ENCODE results near the gene C6orf120.
"Not testable (repeated sequence)": the region's sequence is repeated elsewhere in the genome, so short reads cannot be mapped to it uniquely, and the experiment has no call there.

The C6orf120 gene

DNA sequence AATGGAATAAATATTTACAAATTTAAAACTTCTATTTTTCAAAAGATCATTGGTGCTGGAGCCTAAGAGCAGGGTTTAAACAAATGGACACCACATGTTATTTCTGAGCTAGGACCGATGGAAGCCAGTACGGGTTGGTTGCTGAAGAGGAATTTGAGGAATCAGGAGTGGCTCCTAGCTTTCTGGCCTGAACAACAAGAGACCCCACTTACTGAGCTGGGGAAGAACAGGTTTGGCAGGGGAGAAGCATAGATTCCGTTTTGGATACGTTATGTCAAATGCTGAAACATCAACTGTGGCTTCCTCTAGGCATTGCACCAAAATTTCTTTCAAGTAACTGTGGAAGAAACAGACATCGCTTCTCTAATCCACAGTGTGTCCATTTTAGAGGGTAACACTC, 6.8 kb upstream of the C6orf120 start:
- no peak for DNase-seq (ENCODE audit: low read depth)
- TF ChIP-seq, protein P1, sequence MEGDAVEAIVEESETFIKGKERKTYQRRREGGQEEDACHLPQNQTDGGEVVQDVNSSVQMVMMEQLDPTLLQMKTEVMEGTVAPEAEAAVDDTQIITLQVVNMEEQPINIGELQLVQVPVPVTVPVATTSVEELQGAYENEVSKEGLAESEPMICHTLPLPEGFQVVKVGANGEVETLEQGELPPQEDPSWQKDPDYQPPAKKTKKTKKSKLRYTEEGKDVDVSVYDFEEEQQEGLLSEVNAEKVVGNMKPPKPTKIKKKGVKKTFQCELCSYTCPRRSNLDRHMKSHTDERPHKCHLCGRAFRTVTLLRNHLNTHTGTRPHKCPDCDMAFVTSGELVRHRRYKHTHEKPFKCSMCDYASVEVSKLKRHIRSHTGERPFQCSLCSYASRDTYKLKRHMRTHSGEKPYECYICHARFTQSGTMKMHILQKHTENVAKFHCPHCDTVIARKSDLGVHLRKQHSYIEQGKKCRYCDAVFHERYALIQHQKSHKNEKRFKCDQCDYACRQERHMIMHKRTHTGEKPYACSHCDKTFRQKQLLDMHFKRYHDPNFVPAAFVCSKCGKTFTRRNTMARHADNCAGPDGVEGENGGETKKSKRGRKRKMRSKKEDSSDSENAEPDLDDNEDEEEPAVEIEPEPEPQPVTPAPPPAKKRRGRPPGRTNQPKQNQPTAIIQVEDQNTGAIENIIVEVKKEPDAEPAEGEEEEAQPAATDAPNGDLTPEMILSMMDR (conservative IDR thresholded peaks at IDR 0.05; ENCODE audit: control insufficient read depth, insufficient read depth, low read depth, low read length) = no peak
- H3K4me3 ChIP-seq (ENCODE audit: control insufficient read depth, low read depth, low read length) = no peak overlapping the region

DNA sequence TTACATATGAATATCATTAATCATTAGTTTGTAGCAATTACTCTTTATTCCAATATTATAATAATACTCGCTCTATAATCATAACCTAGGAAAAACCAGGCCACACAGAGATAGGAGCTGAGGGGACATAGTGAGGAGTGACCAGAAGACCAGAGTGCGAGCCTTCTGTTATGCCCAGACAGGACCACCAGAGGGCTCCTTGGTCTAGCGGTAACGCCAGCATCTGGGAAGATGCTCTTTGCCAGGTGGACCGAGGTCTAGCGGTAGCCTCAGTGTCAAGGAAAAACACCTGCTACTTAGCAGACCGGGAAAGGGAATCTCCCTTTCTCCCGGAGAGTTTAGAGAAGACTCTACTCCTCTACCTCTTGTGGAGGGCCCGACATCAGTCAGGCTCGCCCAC, 4.8 kb upstream of the C6orf120 start:
- DNase-seq (ENCODE audit: low read depth); H3K4me3 ChIP-seq (ENCODE audit: control insufficient read depth, low read depth, low read length): not testable (repeated sequence)
- TF ChIP-seq, protein P1 (conservative IDR thresholded peaks at IDR 0.05; ENCODE audit: control insufficient read depth, insufficient read depth, low read depth, low read length) = peak; percentile 52

DNA sequence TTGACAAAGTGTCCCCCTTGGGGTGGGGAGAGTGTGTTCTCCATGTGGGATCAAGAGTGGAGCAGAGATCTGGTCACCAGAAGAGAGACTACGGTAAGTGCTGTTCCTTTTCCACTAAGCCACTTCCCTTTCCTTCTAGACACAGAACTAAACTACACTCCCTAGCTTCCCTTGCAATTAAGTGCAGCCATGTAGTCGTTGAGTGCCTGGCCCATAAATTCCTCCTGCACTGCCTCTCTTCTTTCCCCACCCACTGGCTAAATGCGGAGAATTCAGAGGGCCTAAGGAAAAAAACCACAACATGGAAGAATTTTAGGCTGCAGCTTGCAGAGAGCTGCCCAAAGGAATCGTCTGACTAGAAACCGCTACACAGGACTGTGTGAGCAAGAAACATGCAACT, 1.6 kb upstream of the C6orf120 start:
- DNase-seq (ENCODE audit: low read depth) = peak; percentile 22
- TF ChIP-seq, protein P1 (conservative IDR thresholded peaks at IDR 0.05; ENCODE audit: control insufficient read depth, insufficient read depth, low read depth, low read length) = no peak
- peak overlapping the region; percentile 77 for H3K4me3 ChIP-seq (ENCODE audit: control insufficient read depth, low read depth, low read length)

DNA sequence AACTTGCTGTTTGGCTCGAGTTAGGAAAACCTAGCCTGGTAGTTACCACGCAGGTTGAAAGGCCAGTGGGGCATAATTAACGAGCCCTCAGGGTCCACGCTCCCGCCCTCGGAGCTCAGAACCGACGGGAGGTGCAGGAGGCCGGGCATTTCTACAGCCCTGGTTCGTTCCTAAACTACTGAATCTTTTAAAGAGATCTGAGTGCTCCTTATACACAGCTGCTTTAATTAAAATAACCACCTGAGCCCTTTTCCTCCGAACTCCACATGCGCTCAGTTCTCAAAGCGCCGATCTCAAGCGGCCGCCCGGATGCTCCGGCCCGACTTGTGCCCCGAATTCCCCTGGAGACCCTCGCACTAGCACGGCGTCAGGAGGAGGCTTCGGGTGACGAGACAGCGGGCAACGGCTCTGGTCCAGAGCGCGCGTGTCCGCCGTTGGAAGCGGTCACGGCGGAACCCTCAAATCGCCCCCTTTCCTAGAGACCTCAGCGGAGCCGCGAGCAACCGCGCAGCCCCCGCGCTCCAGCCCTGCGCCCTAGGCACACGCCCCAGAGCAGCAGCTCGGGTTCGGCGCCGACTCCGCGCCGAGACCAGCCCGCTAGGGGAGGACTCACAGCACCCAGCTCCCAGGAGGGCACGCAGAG, 494 bp upstream of the C6orf120 start:
- TF ChIP-seq, protein P1 (conservative IDR thresholded peaks at IDR 0.05; ENCODE audit: control insufficient read depth, insufficient read depth, low read depth, low read length) = no peak
- peak overlapping the region; percentile 77 for H3K4me3 ChIP-seq (ENCODE audit: control insufficient read depth, low read depth, low read length)
- DNase-seq (ENCODE audit: low read depth) = no peak

DNA sequence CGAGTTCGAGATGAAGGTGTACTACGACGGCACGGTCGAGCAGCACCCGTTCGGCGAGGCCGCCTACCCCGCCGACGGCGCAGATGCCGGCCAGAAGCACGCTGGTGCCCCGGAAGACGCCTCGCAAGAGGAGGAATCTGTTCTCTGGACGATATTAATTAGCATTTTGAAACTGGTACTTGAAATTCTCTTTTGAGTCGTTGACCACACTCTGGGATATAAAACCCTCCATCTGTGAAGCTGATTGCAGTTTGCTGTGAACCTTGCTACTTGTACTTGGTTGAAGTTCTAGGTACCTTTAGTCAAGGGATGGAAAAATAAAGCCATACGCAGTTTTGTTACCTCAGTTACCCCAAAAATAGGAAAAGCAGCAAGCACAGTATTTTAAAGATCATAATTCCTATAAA, 917 bp downstream of the C6orf120 start:
- DNase-seq (ENCODE audit: low read depth) = no peak
- H3K4me3 ChIP-seq (ENCODE audit: control insufficient read depth, low read depth, low read length) = peak overlapping the region; percentile 77
- TF ChIP-seq, protein P1 (conservative IDR thresholded peaks at IDR 0.05; ENCODE audit: control insufficient read depth, insufficient read depth, low read depth, low read length) = no peak

DNA sequence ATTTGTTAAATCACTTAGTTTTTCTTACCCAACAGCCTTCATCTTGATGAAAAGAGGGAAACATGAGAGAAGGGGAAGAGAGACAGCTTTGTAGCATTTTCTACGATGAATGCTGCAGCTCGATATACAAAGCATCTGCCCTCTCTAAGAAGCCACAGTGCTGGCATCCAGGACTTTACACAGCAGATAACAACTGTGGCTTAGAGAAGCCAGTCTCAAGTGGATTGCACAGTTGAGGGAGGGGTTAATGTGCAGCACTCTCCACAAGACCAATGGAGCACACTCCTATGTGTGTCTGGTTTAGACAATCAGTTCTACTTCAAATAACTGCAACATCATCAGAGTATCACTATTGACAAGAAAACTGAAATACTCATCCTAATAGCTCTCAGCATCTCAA, 5.8 kb downstream of the C6orf120 start:
- DNase-seq (ENCODE audit: low read depth) = no peak
- TF ChIP-seq, protein P1 (conservative IDR thresholded peaks at IDR 0.05; ENCODE audit: control insufficient read depth, insufficient read depth, low read depth, low read length) = no peak
- H3K4me3 ChIP-seq (ENCODE audit: control insufficient read depth, low read depth, low read length) = no peak overlapping the region

DNA sequence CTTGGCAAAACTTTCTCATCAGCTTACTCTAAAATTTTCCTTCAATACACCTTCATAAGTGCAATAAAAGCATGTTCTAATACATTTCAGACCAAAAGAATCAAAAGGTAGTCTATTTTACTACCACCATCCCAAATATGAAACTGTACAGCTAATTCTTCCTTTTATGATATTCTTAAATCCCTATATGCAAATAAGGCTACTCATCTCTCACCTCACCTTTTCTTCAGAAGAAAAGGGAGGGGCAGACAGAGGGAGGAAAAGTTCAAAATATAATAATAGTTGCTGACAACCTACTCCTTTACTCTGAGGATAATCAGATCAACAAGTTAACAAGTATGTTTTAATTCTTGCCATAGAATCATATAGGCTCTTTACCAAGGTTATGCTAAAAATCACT, 7.4 kb downstream of the C6orf120 start:
- TF ChIP-seq, protein P1 (conservative IDR thresholded peaks at IDR 0.05; ENCODE audit: control insufficient read depth, insufficient read depth, low read depth, low read length) = no peak
- no peak overlapping the region for H3K4me3 ChIP-seq (ENCODE audit: control insufficient read depth, low read depth, low read length)
- no peak for DNase-seq (ENCODE audit: low read depth)
